Keratinocyte (primary cell): ENCODE results near the gene BOLA3. TPM values are rescaled to one million over a fixed set of nuclear protein-coding genes. Genes with fewer than 3 reads are reported as not detected.
A peak's percentile ranks its signal among the peaks of the same experiment; 100 is the strongest.

Experiments used
- DNase-seq: peaks from one replicate; pipeline ENCODE4 v3.0.0-alpha.2; 2011; ENCODE audit warnings: low read depth, missing footprints, low spot score
- FAIRE-seq: peaks from 2 replicates; lab custom pipeline; 2011; peaks lifted over from hg19 to GRCh38; lab: Jason Lieb, UNC
- H2AFZ ChIP-seq: 2 replicates; pipeline ENCODE4 v1.6.0; 2012; ENCODE audit warnings: low read length, control low read depth, inconsistent platforms; ENCODE audit not compliant: control insufficient read depth
- H3K27ac ChIP-seq: 2 replicates; pipeline ENCODE4 v1.5.1; 2011; ENCODE audit warnings: low read length; ENCODE audit not compliant: control insufficient read depth, insufficient read depth
- H3K27me3 ChIP-seq: 3 replicates; pipeline ENCODE4 v1.6.0; 2011; ENCODE audit warnings: low read length; ENCODE audit not compliant: control insufficient read depth, insufficient read depth; ENCODE audit errors: extremely low read depth
- H3K36me3 ChIP-seq, 2 experiments: 2 replicates in 1 of 2; 3 replicates in 1 of 2; pipeline ENCODE4 v1.5.1; 2011; ENCODE audit warnings: low read length in 2 of 2, mild to moderate bottlenecking in 1 of 2; ENCODE audit not compliant: control insufficient read depth in 2 of 2, insufficient read depth in 2 of 2; ENCODE audit errors: extremely low read depth in 1 of 2
- H3K4me1 ChIP-seq: 3 replicates; pipeline ENCODE4 v1.5.1; 2011; ENCODE audit warnings: low read length; ENCODE audit not compliant: control insufficient read depth, insufficient read depth; ENCODE audit errors: extremely low read depth
- H3K4me2 ChIP-seq: 3 replicates; pipeline ENCODE4 v1.6.0; 2011; ENCODE audit warnings: low read depth, low read length; ENCODE audit not compliant: control insufficient read depth, insufficient read depth; ENCODE audit errors: extremely low read depth
- H3K4me3 ChIP-seq, 3 experiments: fragments of 200-600 bp in 1 of 3; sonication (generic) in 1 of 3; 2 replicates in 2 of 3; 3 replicates in 1 of 3; pipeline ENCODE4 v1.5.1; 2011 to 2016; ENCODE audit warnings: low read length in 3 of 3, mild to moderate bottlenecking in 3 of 3, control low read depth in 2 of 3, inconsistent platforms in 1 of 3, low read depth in 1 of 3, mixed read lengths in 1 of 3, mixed run types in 1 of 3, moderate library complexity in 1 of 3; ENCODE audit not compliant: control insufficient read depth in 2 of 3, insufficient read depth in 2 of 3; ENCODE audit errors: extremely low read depth in 1 of 3
- H3K79me2 ChIP-seq: 2 replicates; pipeline ENCODE4 v1.6.0; 2012; ENCODE audit warnings: low read length; ENCODE audit not compliant: control insufficient read depth, insufficient read depth
- H3K9ac ChIP-seq: 3 replicates; pipeline ENCODE4 v1.6.0; 2011; ENCODE audit warnings: low read length; ENCODE audit not compliant: control insufficient read depth, insufficient read depth; ENCODE audit errors: extremely low read depth
- H3K9me1 ChIP-seq: 3 replicates; pipeline ENCODE4 v1.6.0; 2011; ENCODE audit warnings: low read length; ENCODE audit not compliant: control insufficient read depth, insufficient read depth; ENCODE audit errors: extremely low read depth
- H3K9me3 ChIP-seq: 2 replicates; pipeline ENCODE4 v1.5.1; 2012; ENCODE audit warnings: low read depth, low read length; ENCODE audit not compliant: control insufficient read depth
- H4K20me1 ChIP-seq: 3 replicates; pipeline ENCODE4 v1.6.0; 2011; ENCODE audit warnings: low read length; ENCODE audit not compliant: control insufficient read depth, insufficient read depth; ENCODE audit errors: extremely low read depth
- CTCF ChIP-seq, 3 experiments: IDR thresholded peaks in 1 of 3; conservative IDR thresholded peaks in 1 of 3; optimal IDR thresholded peaks in 1 of 3; 2 replicates in 2 of 3; 3 replicates in 1 of 3; pipeline versions ENCODE3 to v1.5.1; 2011; ENCODE audit warnings: low read length in 3 of 3, mild to moderate bottlenecking in 3 of 3, moderate library complexity in 2 of 3, control low read depth in 1 of 3, inconsistent platforms in 1 of 3; ENCODE audit not compliant: insufficient read depth in 2 of 3; ENCODE audit errors: extremely low read depth in 1 of 3
- EZH2 ChIP-seq: IDR thresholded peaks from one replicate; pipeline ENCODE4 v1.6.1; 2012; ENCODE audit warnings: inconsistent platforms, mild to moderate bottlenecking, low read length, moderate library complexity
- dilution Hi-C: fragments of 300-500 bp; cut with MboI; formaldehyde crosslinking; loops from one replicate; pipeline ENCODE4 v1.7.0; 2020; ENCODE audit warnings: low sequenced_read_pairs; ENCODE audit not compliant: extremely low pct_ligation_motif_present
- polyA plus RNA-seq, 5 experiments: library from polyadenylated mRNA; depleted of rRNA in 3 of 5; stranded (reverse) in 3 of 5; stranded (forward) in 1 of 5; unstranded in 1 of 5; fragments of >200 nt; gene quantifications; 1 replicate in 1 of 5; 2 replicates in 3 of 5; 3 replicates in 1 of 5; pipeline versions ENCODE4 v1.2.1 to v1.2.3, GENCODE V29; 2011 to 2012; ENCODE audit warnings: missing spikeins in 2 of 5, low read depth in 1 of 5, low replicate concordance in 1 of 5

Gene BOLA3
- polyA plus RNA-seq, 1 donor (not counting 4 experiments of a cell fraction or from before 2014, with no cell fraction given): 116 TPM

GRCh38 chr2:74181739-74182138 lies 34.0 kb upstream of the BOLA3 start:
- H3K4me3 ChIP-seq: no peak overlapping the region
- H3K27ac ChIP-seq: no peak overlapping the region
- no peak overlapping the region for H3K9ac ChIP-seq
- DNase-seq (no peak), FAIRE-seq (no peak)
- TF ChIP-seq EZH2 (no peak), CTCF (optimal IDR thresholded peaks at IDR 0.05 in 1 of 3, IDR thresholded peaks at IDR 0.05 in 1 of 3, conservative IDR thresholded peaks at IDR 0.05 in 1 of 3; ENCODE audit: extremely low read depth in 1 of 3, insufficient read depth in 2 of 3, low read length in 3 of 3) (no peak)
- H3K36me3 ChIP-seq: no peaks in the 10 kb centered on the region
- H3K27me3 ChIP-seq: no peaks in the 10 kb centered on the region
- peaks cover 1% of the 10 kb centered on the region for H4K20me1 ChIP-seq
- dilution Hi-C loops: no loop called here
- H3K9me1 ChIP-seq: no peaks in the 10 kb centered on the region
- H3K79me2 ChIP-seq: peaks cover 18% of the 10 kb centered on the region
- no peaks in the 10 kb centered on the region for H3K9me3 ChIP-seq
- peaks cover 9% of the 10 kb centered on the region for H3K4me1 ChIP-seq
- H2AFZ ChIP-seq: peak overlapping the region; percentile 33
- no peak overlapping the region for H3K4me2 ChIP-seq

GRCh38 chr2:74179063-74179865 lies 31.6 kb upstream of the BOLA3 start:
- peaks cover 10% of the 10 kb centered on the region for H3K4me1 ChIP-seq
- no peaks in the 10 kb centered on the region for H3K9me1 ChIP-seq
- no peaks in the 10 kb centered on the region for H3K36me3 ChIP-seq
- no peaks in the 10 kb centered on the region for H3K9me3 ChIP-seq
- peak overlapping the region; percentile 79 for H3K4me2 ChIP-seq
- peaks cover 41% of the 10 kb centered on the region for H3K79me2 ChIP-seq
- H3K27ac ChIP-seq: peak overlapping the region; percentile 31
- TF ChIP-seq EZH2: no peak
- peak in 2 of 3 experiments; percentile 23 to 35 for TF ChIP-seq CTCF (optimal IDR thresholded peaks at IDR 0.05 in 1 of 3, IDR thresholded peaks at IDR 0.05 in 1 of 3, conservative IDR thresholded peaks at IDR 0.05 in 1 of 3; ENCODE audit: extremely low read depth in 1 of 3, insufficient read depth in 2 of 3, low read length in 3 of 3)
- H3K4me3 ChIP-seq: peak overlapping the region; percentile 92 to 99 (median 95)
- DNase-seq (no peak), FAIRE-seq (no peak)
- peak overlapping the region; percentile 92 for H3K9ac ChIP-seq
- H4K20me1 ChIP-seq: peaks cover 9% of the 10 kb centered on the region
- no peaks in the 10 kb centered on the region for H3K27me3 ChIP-seq
- dilution Hi-C loops: no loop called here
- peak overlapping the region; percentile 77 for H2AFZ ChIP-seq
